KMS-11 (cell line): ENCODE data around the gene PSMB4.
"Not testable (repeated sequence)": the region's sequence is repeated elsewhere in the genome, so short reads cannot be mapped to it uniquely, and the experiment has no call there.

Experiments
- H2AFZ ChIP-seq: fragments of 200-600 bp; sonication (generic); 2 replicates; pipeline ENCODE4 v1.6.1; 2016; ENCODE audit warnings: antibody characterized with exemption, mixed run types, low read depth
- H3K27ac ChIP-seq: fragments of 200-600 bp; sonication (generic); 2 replicates; pipeline ENCODE4 v1.6.1; 2016; ENCODE audit warnings: mild to moderate bottlenecking, mixed run types
- H3K27me3 ChIP-seq: fragments of 200-600 bp; sonication (generic); 2 replicates; pipeline ENCODE4 v1.6.1; 2017; ENCODE audit warnings: mild to moderate bottlenecking, low read depth, mixed run types, moderate library complexity; ENCODE audit not compliant: insufficient read depth
- H3K36me3 ChIP-seq: fragments of 200-600 bp; sonication (generic); 2 replicates; pipeline ENCODE4 v1.6.1; 2017; ENCODE audit warnings: mild to moderate bottlenecking, mixed run types; ENCODE audit not compliant: insufficient read depth
- H3K4me1 ChIP-seq: fragments of 200-600 bp; sonication (generic); 2 replicates; pipeline ENCODE4 v1.6.1; 2016; ENCODE audit warnings: mild to moderate bottlenecking, low read depth, mixed run types; ENCODE audit not compliant: poor library complexity, severe bottlenecking
- H3K4me2 ChIP-seq: fragments of 200-600 bp; sonication (generic); 2 replicates; pipeline ENCODE4 v1.7.0; 2016; ENCODE audit warnings: mild to moderate bottlenecking, mixed run types
- H3K4me3 ChIP-seq: fragments of 200-600 bp; sonication (generic); IDR thresholded peaks from 2 replicates; pipeline ENCODE4 v1.6.1; 2017; ENCODE audit warnings: low read depth, low read length, mixed read lengths; ENCODE audit not compliant: insufficient read depth
- H3K79me2 ChIP-seq: fragments of 200-600 bp; sonication (generic); 2 replicates; pipeline ENCODE4 v1.6.1; 2016; ENCODE audit warnings: low read depth, mixed run types; ENCODE audit not compliant: insufficient read depth
- H3K9ac ChIP-seq: fragments of 200-600 bp; sonication (generic); 2 replicates; pipeline ENCODE4 v1.6.1; 2016; ENCODE audit warnings: mild to moderate bottlenecking, mixed run types
- H4K20me1 ChIP-seq: fragments of 200-600 bp; sonication (generic); 2 replicates; pipeline ENCODE4 v1.6.1; 2016; ENCODE audit warnings: mild to moderate bottlenecking, mixed run types; ENCODE audit not compliant: insufficient read depth
- CTCF ChIP-seq: fragments of 200-600 bp; sonication (generic); conservative IDR thresholded peaks from 2 replicates; pipeline ENCODE4 v1.6.1; 2017; ENCODE audit warnings: low read depth, mild to moderate bottlenecking, antibody characterized with exemption, low read length, moderate library complexity, mixed read lengths

The PSMB4 gene

GRCh38 chr1:151425103-151425502, 25.7 kb downstream of the PSMB4 start:
- H2AFZ ChIP-seq: no peak overlapping the region
- H3K27ac ChIP-seq: no peak overlapping the region
- peaks cover 7% of the 10 kb centered on the region; the same call in 1 of the 2 replicates for H3K79me2 ChIP-seq
- no peak overlapping the region for H3K4me2 ChIP-seq
- H4K20me1 ChIP-seq: no peaks in the 10 kb centered on the region
- H3K9ac ChIP-seq: no peak overlapping the region
- no peak for TF ChIP-seq CTCF
- no peaks in the 10 kb centered on the region for H3K4me1 ChIP-seq
- no peak overlapping the region for H3K4me3 ChIP-seq
- H3K36me3 ChIP-seq: peaks cover 35% of the 10 kb centered on the region; the same call in 1 of the 2 replicates
- no peaks in the 10 kb centered on the region for H3K27me3 ChIP-seq

- H3K4me1 ChIP-seq: no peaks in the 10 kb centered on the region
- H3K79me2 ChIP-seq: peaks cover 33% of the 10 kb centered on the region
- peaks cover 30% of the 10 kb centered on the region; the same call in 1 of the 2 replicates for H3K36me3 ChIP-seq
- no peak for TF ChIP-seq CTCF
- H3K4me3 ChIP-seq: no peak overlapping the region
- H3K4me2 ChIP-seq: no peak overlapping the region
- no peaks in the 10 kb centered on the region for H3K27me3 ChIP-seq
- H3K27ac ChIP-seq: no peak overlapping the region
- H3K9ac ChIP-seq: no peak overlapping the region
- no peaks in the 10 kb centered on the region for H4K20me1 ChIP-seq
- H2AFZ ChIP-seq: no peak overlapping the region
These were observed 28.7 kb downstream of the PSMB4 start for GRCh38 chr1:151428068-151428467.

GRCh38 chr1:151433827-151434226, 34.5 kb downstream of the PSMB4 start:
- H3K27ac ChIP-seq, H4K20me1 ChIP-seq: not testable (repeated sequence)

GRCh38 chr1:151435174-151435573, 35.8 kb downstream of the PSMB4 start:
- H3K9ac ChIP-seq: no peak overlapping the region
- peaks cover 5% of the 10 kb centered on the region for H3K4me1 ChIP-seq
- H3K27me3 ChIP-seq: no peaks in the 10 kb centered on the region
- no peaks in the 10 kb centered on the region for H3K36me3 ChIP-seq
- H3K79me2 ChIP-seq: peaks cover 92% of the 10 kb centered on the region
- H2AFZ ChIP-seq: no peak overlapping the region
- H4K20me1 ChIP-seq: peaks cover 4% of the 10 kb centered on the region; the same call in 1 of the 2 replicates
- no peak overlapping the region for H3K4me2 ChIP-seq
- no peak overlapping the region for H3K27ac ChIP-seq
- no peak for TF ChIP-seq CTCF
- H3K4me3 ChIP-seq: no peak overlapping the region

More at GRCh38 chr1:151433827-151434226, 34.5 kb downstream of the PSMB4 start:
- H2AFZ ChIP-seq, H3K36me3 ChIP-seq, H3K4me3 ChIP-seq, H3K27me3 ChIP-seq, H3K4me2 ChIP-seq, H3K4me1 ChIP-seq, H3K9ac ChIP-seq: not testable (repeated sequence)
- H3K79me2 ChIP-seq: peaks cover 86% of the 10 kb centered on the region

GRCh38 chr1:151436985-151437384, 37.6 kb downstream of the PSMB4 start:
- Histone ChIP-seq H3K27me3 (no peaks in the 10 kb centered on the region), H3K9ac (no peak overlapping the region), H2AFZ (no peak overlapping the region), H3K4me2 (no peak overlapping the region), H4K20me1 (peaks cover 10% of the 10 kb centered on the region), H3K27ac (no peak overlapping the region), H3K36me3 (no peaks in the 10 kb centered on the region), H3K4me1 (peaks cover 13% of the 10 kb centered on the region), H3K4me3 (no peak overlapping the region), H3K79me2 (peaks cover 96% of the 10 kb centered on the region)
- no peak for TF ChIP-seq CTCF

- not testable (repeated sequence) for H3K9ac ChIP-seq, H3K27me3 ChIP-seq, H3K4me3 ChIP-seq, H2AFZ ChIP-seq, H3K27ac ChIP-seq, H3K4me2 ChIP-seq, H3K36me3 ChIP-seq
- H3K79me2 ChIP-seq: peaks cover 96% of the 10 kb centered on the region
- H4K20me1 ChIP-seq: peaks cover 14% of the 10 kb centered on the region
- H3K4me1 ChIP-seq: peaks cover 13% of the 10 kb centered on the region
These were observed 38.0 kb downstream of the PSMB4 start for GRCh38 chr1:151437396-151437795.
